ENCODE measurements around the gene TENM3. TPM values are rescaled to one million over a fixed set of nuclear protein-coding genes. Genes with fewer than 3 reads are reported as not detected.
"Not testable (repeated sequence)": the region's sequence is repeated elsewhere in the genome, so short reads cannot be mapped to it uniquely, and the experiment has no call there.

TENM3 gene
- total RNA-seq, 2 donors from 2014 or later: 21.4 to 52.3 TPM

DNA sequence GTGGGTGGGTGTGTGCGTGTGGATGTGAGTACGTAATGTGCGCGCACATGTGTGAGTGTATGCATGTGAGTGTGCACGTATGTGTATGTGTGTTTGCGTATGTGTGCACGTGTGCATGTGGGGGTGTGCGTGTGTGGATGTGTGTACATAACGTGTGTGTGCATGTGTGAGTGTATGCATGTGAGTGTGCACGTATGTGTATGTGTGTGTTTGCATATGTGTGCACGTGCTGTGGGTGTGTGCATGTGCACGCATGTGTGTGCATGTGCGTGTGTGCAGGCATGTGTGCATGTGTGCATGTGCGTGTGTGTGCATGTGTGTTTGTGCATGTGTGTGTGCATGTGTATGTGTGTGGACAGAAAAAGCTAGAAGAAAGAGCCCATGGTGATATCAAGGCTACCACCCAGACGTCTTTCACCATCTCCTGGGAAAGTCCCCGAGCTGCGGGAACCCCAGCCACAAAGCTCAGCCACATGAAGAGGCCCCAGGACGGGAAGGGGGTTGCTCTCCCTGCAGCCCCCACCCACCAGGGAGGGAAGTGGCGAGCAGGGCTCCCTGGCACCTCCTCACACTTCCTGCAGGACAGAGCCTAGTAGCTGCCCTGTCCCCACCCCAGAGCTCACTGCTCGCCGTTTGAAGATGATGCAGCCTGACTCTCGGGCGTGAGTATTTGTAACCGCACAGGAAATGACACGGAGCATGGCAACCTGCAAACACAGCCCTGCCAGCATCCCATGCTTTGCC is 565.6 kb downstream of the TENM3 start:
- intact Hi-C loops (cut with DNase I): loop anchor here (5.0 to 10.0 kb wide), 5 partner anchors 332 to 1667 kb away; no protein-coding TSS in a partner anchor
- TF ChIP-seq POLR2A (IDR thresholded peaks at IDR 0.05) (no peak), POLR2AphosphoS5 (IDR thresholded peaks at IDR 0.05) (no peak)
- TF ChIP-seq, protein P1, sequence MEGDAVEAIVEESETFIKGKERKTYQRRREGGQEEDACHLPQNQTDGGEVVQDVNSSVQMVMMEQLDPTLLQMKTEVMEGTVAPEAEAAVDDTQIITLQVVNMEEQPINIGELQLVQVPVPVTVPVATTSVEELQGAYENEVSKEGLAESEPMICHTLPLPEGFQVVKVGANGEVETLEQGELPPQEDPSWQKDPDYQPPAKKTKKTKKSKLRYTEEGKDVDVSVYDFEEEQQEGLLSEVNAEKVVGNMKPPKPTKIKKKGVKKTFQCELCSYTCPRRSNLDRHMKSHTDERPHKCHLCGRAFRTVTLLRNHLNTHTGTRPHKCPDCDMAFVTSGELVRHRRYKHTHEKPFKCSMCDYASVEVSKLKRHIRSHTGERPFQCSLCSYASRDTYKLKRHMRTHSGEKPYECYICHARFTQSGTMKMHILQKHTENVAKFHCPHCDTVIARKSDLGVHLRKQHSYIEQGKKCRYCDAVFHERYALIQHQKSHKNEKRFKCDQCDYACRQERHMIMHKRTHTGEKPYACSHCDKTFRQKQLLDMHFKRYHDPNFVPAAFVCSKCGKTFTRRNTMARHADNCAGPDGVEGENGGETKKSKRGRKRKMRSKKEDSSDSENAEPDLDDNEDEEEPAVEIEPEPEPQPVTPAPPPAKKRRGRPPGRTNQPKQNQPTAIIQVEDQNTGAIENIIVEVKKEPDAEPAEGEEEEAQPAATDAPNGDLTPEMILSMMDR (IDR thresholded peaks at IDR 0.05): no peak

DNA sequence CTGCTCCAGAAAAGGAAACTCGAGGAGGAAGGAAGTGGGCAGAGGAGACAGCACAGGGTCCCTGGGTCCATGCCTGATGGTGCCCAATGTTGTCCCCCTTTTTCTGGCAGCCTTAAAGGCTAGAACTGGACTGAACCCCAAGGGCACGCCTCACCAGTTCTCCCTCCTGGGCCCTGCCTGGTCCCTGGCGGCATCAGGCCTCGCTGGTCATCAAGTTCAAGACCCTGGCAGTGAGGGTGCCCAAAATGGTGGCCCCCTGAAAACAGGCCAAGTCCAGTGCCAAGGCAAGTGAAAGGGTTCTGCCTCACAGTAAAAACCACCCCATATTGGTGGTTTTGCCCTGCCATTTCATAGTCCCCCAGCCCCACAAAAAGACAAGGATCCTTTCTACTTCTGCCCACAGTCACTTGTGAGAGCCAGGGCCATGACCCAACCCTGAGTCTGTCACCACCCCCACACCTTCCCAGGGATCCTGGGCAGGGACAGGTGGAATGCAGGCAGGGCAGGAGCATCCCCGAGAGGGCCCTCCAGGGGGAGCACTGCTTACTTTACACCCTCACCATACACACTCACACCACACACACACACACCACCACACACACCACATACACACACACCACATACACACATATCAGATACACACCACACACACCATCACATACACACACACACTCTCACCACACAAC is 566.4 kb downstream of the TENM3 start:
- WGBS: 96% methylated on average over 5 of the region's 5 CpGs
- H3K27me3 ChIP-seq (replicated peaks; ENCODE audit: insufficient read depth): no peaks in the 10 kb centered on the region
- H3K4me1 ChIP-seq (replicated peaks): no peaks in the 10 kb centered on the region
- intact Hi-C loops (cut with DNase I): loop anchor here (5.0 to 10.0 kb wide), 5 partner anchors 332 to 1667 kb away; no protein-coding TSS in a partner anchor
- DNase-seq (ENCODE audit: low spot score): no peak
- no peak overlapping the region for H3K27ac ChIP-seq
- TF ChIP-seq POLR2A (IDR thresholded peaks at IDR 0.05): no peak
- TF ChIP-seq, protein P1 (IDR thresholded peaks at IDR 0.05): no peak
- H3K9me3 ChIP-seq: no peaks in the 10 kb centered on the region
- no peak overlapping the region for H3K4me3 ChIP-seq
- H3K36me3 ChIP-seq: no peaks in the 10 kb centered on the region

More for the DNA sequence above, 565.6 kb downstream of the TENM3 start:
- Histone ChIP-seq H3K9me3 (no peaks in the 10 kb centered on the region), H3K27me3 (replicated peaks; ENCODE audit: insufficient read depth) (no peaks in the 10 kb centered on the region), H3K36me3 (no peaks in the 10 kb centered on the region), H3K4me1 (replicated peaks) (no peaks in the 10 kb centered on the region), H3K27ac (no peak overlapping the region), H3K4me3 (no peak overlapping the region)
- WGBS: 95% methylated on average over 24 of the region's 25 CpGs
- DNase-seq (ENCODE audit: low spot score): no peak

DNA sequence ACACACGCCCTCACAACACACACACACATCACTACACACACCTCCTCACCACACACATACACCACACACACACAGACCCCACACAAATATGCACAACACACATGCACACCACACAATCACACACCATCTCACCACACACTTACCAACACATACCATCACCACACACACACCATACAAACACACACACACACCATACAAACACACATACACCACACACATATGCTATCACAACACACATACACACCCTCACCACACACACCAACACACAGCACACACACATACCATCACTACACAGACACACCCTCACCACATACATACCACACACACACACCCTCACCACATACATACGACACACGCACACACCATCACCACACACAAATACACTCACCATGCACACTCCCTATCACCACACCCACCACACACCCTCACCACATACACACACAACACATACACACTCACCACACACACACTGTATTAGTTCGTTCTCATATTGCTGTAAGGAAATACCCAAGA is 567.0 kb downstream of the TENM3 start:
- H3K27ac ChIP-seq: no peak overlapping the region
- H3K4me3 ChIP-seq: no peak overlapping the region
- no peaks in the 10 kb centered on the region for H3K9me3 ChIP-seq
- no peak for DNase-seq (ENCODE audit: low spot score)
- no peaks in the 10 kb centered on the region for H3K36me3 ChIP-seq
- 96% methylated on average over 4 of the region's 4 CpGs for WGBS
- TF ChIP-seq, protein P1 (IDR thresholded peaks at IDR 0.05): no peak
- TF ChIP-seq POLR2A (IDR thresholded peaks at IDR 0.05) (no peak), POLR2AphosphoS5 (IDR thresholded peaks at IDR 0.05) (no peak)
- H3K27me3 ChIP-seq (replicated peaks; ENCODE audit: insufficient read depth): no peaks in the 10 kb centered on the region
- intact Hi-C loops (cut with DNase I): no loop called here
- no peaks in the 10 kb centered on the region for H3K4me1 ChIP-seq (replicated peaks)

DNA sequence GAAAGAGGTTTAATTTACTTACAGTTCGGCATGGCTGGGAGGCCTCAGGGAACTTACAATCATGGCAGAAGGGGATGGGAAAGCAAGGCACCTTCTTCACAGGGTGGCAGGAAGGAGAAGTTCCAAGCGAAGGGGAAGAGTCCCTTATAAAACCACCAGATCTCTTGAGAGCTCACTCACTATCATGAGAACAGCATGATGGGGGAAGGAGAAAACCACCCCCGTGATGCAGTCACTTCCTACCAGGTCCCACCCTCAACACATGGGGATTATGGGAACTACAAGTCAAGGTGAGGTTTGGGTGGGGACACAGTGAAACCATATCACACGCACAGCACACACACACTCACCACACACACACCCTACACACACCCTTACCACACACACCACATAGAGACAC is 569.7 kb downstream of the TENM3 start:
- Histone ChIP-seq H3K4me1 (replicated peaks) (no peaks in the 10 kb centered on the region), H3K27me3 (replicated peaks; ENCODE audit: insufficient read depth) (no peaks in the 10 kb centered on the region), H3K4me3 (no peak overlapping the region), H3K27ac (no peak overlapping the region), H3K36me3 (no peaks in the 10 kb centered on the region), H3K9me3 (no peaks in the 10 kb centered on the region)
- DNase-seq (ENCODE audit: low spot score): no peak
- no peak for TF ChIP-seq POLR2AphosphoS5 (IDR thresholded peaks at IDR 0.05)
- TF ChIP-seq POLR2A (IDR thresholded peaks at IDR 0.05): no peak
- TF ChIP-seq, protein P1 (IDR thresholded peaks at IDR 0.05): no peak
- intact Hi-C loops (cut with DNase I): no loop called here
- WGBS: 64% methylated on average over 4 of the region's 4 CpGs

DNA sequence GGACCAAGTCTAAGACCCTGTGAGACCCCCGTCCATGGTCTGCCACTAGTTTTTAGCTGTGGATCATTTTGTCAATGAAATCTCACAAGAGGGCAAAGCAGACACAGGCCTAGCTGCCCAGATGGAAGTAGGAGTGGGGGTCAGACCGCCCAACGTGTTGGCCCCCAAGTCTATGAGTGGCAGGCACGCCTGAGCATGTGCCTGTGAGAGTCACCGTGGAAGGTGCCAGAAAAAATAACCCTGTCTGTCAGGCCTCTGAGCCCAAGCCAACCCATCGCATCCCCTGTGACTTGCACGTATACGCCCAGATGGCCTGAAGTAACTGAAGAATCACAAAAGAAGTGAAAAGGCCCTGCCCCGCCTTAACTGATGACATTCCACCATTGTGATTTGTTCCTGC is 570.9 kb downstream of the TENM3 start:
- H3K4me1 ChIP-seq (replicated peaks); H3K4me3 ChIP-seq; DNase-seq (ENCODE audit: low spot score); H3K27me3 ChIP-seq (replicated peaks; ENCODE audit: insufficient read depth); intact Hi-C loops (cut with DNase I); H3K27ac ChIP-seq; H3K36me3 ChIP-seq; H3K9me3 ChIP-seq: not testable (repeated sequence)
- WGBS: 57% methylated on average over 9 of the region's 9 CpGs
